ENCODE measurements around the gene SACS. TPM values are rescaled to one million over a fixed set of nuclear protein-coding genes. Genes with fewer than 3 reads are reported as not detected.

The SACS gene
- total and polyA plus RNA-seq, 2 donors (not counting 3 experiments of a cell fraction or from before 2014, with no cell fraction given): 14.8 to 72.7 TPM

- H3K4me2 ChIP-seq (ENCODE audit: insufficient read depth, low read length): no peak overlapping the region
- no TSS peak for BruUV-seq (replicated peaks)
- dilution Hi-C loops (cut with MboI; ENCODE audit: extremely low pct_ligation_motif_present, low sequenced_read_pairs) (no loop called here), intact Hi-C loops (cut with micrococcal nuclease) (no loop called here)
- no peak for DNase-seq (ENCODE audit: low read depth, low spot score)
- POLR2A ChIA-PET: no interaction called here
- no peak overlapping the region for H2AFZ ChIP-seq (ENCODE audit: low read depth, low read length)
- H3K4me3 ChIP-seq (replicated peaks in 1 of 3; ENCODE audit: insufficient read depth in 1 of 3, low read depth in 1 of 3, low read length in 3 of 3): no peak overlapping the region
- no peaks in the 10 kb centered on the region for H3K9me1 ChIP-seq (replicated peaks; ENCODE audit: control insufficient read depth, extremely low read depth, insufficient read depth, low read length)
- H3K27me3 ChIP-seq (ENCODE audit: control insufficient read depth in 2 of 2, insufficient read depth in 2 of 2, low read length in 2 of 2): peaks cover 0 to 4% of the 10 kb centered on the region in 2 experiments
- no peaks in the 10 kb centered on the region for H3K4me1 ChIP-seq (ENCODE audit: control insufficient read depth, extremely low read depth, insufficient read depth, low read length)
- no peak overlapping the region for H3K27ac ChIP-seq (ENCODE audit: insufficient read depth, low read depth, low read length)
- H4K20me1 ChIP-seq (replicated peaks; ENCODE audit: control insufficient read depth, extremely low read depth, insufficient read depth, low read length): no peaks in the 10 kb centered on the region
- no peaks in the 10 kb centered on the region for H3K36me3 ChIP-seq (ENCODE audit: control insufficient read depth in 2 of 2, extremely low read depth in 1 of 2, insufficient read depth in 2 of 2, low read length in 2 of 2)
- no peak for FAIRE-seq
- CTCF ChIA-PET: interaction anchor here (1.0 kb wide), 1 partner anchor 13 kb away, joined by 3 read pairs; no protein-coding TSS in a partner anchor
- no peaks in the 10 kb centered on the region for H3K9me3 ChIP-seq (replicated peaks; ENCODE audit: control insufficient read depth, insufficient read depth, low read length)
- no peak for TF ChIP-seq GATA2 (IDR thresholded peaks at IDR 0.05; ENCODE audit: insufficient read depth, insufficient read length, low read depth, low read length)
- no peak for TF ChIP-seq MAX (IDR thresholded peaks at IDR 0.05; ENCODE audit: insufficient read depth, insufficient read length)
- no peak for TF ChIP-seq POLR2A (IDR thresholded peaks at IDR 0.05; ENCODE audit: low read depth, low read length)
- TF ChIP-seq JUN (IDR thresholded peaks at IDR 0.05; ENCODE audit: borderline replicate concordance, insufficient read depth, insufficient read length, low read depth): no peak
- no peak for TF ChIP-seq EZH2 (IDR thresholded peaks at IDR 0.05; ENCODE audit: borderline replicate concordance, low read depth, low read length, severe bottlenecking)
- no peak for TF ChIP-seq FOS (IDR thresholded peaks at IDR 0.05; ENCODE audit: borderline replicate concordance, insufficient read depth, low read length)
- TF ChIP-seq POLR2AphosphoS5 (IDR thresholded peaks at IDR 0.05; ENCODE audit: insufficient read depth, low read depth, low read length): no peak
- TF ChIP-seq, protein P1, sequence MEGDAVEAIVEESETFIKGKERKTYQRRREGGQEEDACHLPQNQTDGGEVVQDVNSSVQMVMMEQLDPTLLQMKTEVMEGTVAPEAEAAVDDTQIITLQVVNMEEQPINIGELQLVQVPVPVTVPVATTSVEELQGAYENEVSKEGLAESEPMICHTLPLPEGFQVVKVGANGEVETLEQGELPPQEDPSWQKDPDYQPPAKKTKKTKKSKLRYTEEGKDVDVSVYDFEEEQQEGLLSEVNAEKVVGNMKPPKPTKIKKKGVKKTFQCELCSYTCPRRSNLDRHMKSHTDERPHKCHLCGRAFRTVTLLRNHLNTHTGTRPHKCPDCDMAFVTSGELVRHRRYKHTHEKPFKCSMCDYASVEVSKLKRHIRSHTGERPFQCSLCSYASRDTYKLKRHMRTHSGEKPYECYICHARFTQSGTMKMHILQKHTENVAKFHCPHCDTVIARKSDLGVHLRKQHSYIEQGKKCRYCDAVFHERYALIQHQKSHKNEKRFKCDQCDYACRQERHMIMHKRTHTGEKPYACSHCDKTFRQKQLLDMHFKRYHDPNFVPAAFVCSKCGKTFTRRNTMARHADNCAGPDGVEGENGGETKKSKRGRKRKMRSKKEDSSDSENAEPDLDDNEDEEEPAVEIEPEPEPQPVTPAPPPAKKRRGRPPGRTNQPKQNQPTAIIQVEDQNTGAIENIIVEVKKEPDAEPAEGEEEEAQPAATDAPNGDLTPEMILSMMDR (IDR thresholded peaks at IDR 0.05; ENCODE audit: extremely low read depth in 1 of 2, insufficient read depth in 1 of 2, low read depth in 1 of 2, low read length in 2 of 2): no peak
- TF ChIP-seq MYC (IDR thresholded peaks at IDR 0.05; ENCODE audit: low read depth, low read length): no peak
- H3K9ac ChIP-seq (replicated peaks; ENCODE audit: extremely low read depth, insufficient read depth, low read length): no peak overlapping the region
- no peaks in the 10 kb centered on the region for H3K79me2 ChIP-seq (ENCODE audit: control insufficient read depth, insufficient read depth, low read length)
Observed at GRCh38 chr13:23455401-23456185, 22.1 kb upstream of the SACS start.
